ENCODE data around the gene SYT12. TPM values are rescaled to one million over a fixed set of nuclear protein-coding genes. Genes with fewer than 3 reads are reported as not detected.

The SYT12 gene
- total and polyA plus RNA-seq, 9 of the 15 experiments (the other 6 are each of a cell fraction or from before 2014, with no cell fraction given): 0.03 to 0.11 (median 0.03) TPM; not detected in 4

- no peak for TF ChIP-seq MGA (IDR thresholded peaks at IDR 0.05)
- TF ChIP-seq MAFG (tag; conservative IDR thresholded peaks at IDR 0.05): 0 out of 2 replicates have a peak, but pooled peaks have one; percentile 13
Observed at GRCh38 chr11:66992041-66992440, 30.9 kb upstream of the SYT12 start (continued).

Measured in K562 (cell line).